ENCODE results near the gene GOLGA6A. TPM values are rescaled to one million over a fixed set of nuclear protein-coding genes. Genes with fewer than 3 reads are reported as not detected.
A peak's percentile ranks its signal among the peaks of the same experiment; 100 is the strongest.
"Not testable (repeated sequence)": the region's sequence is repeated elsewhere in the genome, so short reads cannot be mapped to it uniquely, and the experiment has no call there.

The GOLGA6A gene
- total RNA-seq, 1 donor from 2014 or later: 0.89 TPM

- DNase-seq: no peak
Observed at GRCh38 chr15:74108111-74108510, 25.8 kb upstream of the GOLGA6A start.

- DNase-seq: not testable (repeated sequence)
Observed at GRCh38 chr15:74099963-74100733, 17.8 kb upstream of the GOLGA6A start.

GRCh38 chr15:74096753-74097474, 14.6 kb upstream of the GOLGA6A start:
- not testable (repeated sequence) for DNase-seq

GRCh38 chr15:74095610-74096009, 13.3 kb upstream of the GOLGA6A start:
- not testable (repeated sequence) for DNase-seq

- not testable (repeated sequence) for DNase-seq
Observed at GRCh38 chr15:74094567-74094966, 12.2 kb upstream of the GOLGA6A start.

- not testable (repeated sequence) for DNase-seq
Observed at GRCh38 chr15:74075781-74076180, 6.6 kb downstream of the GOLGA6A start.

GRCh38 chr15:74072614-74073337, 9.6 kb downstream of the GOLGA6A start:
- not testable (repeated sequence) for DNase-seq

- not testable (repeated sequence) for DNase-seq
Observed at GRCh38 chr15:74072132-74072531, 10.2 kb downstream of the GOLGA6A start.

- DNase-seq: not testable (repeated sequence)
Observed at GRCh38 chr15:74071645-74072044, 10.7 kb downstream of the GOLGA6A start.

- not testable (repeated sequence) for DNase-seq
Observed at GRCh38 chr15:74065684-74066411, 16.5 kb downstream of the GOLGA6A start.

GRCh38 chr15:74064822-74065221, 17.5 kb downstream of the GOLGA6A start:
- not testable (repeated sequence) for DNase-seq

GRCh38 chr15:74064183-74064582, 18.2 kb downstream of the GOLGA6A start:
- not testable (repeated sequence) for DNase-seq

- not testable (repeated sequence) for DNase-seq
Observed at GRCh38 chr15:74063425-74064146, 18.8 kb downstream of the GOLGA6A start.

GRCh38 chr15:74062671-74063070, 19.7 kb downstream of the GOLGA6A start:
- DNase-seq: no peak

- DNase-seq: no peak
Observed at GRCh38 chr15:74062236-74062635, 20.1 kb downstream of the GOLGA6A start.

GRCh38 chr15:74060251-74060650, 22.1 kb downstream of the GOLGA6A start:
- no peak for DNase-seq

GRCh38 chr15:74059050-74059833, 23.1 kb downstream of the GOLGA6A start:
- not testable (repeated sequence) for DNase-seq

- DNase-seq: not testable (repeated sequence)
Observed at GRCh38 chr15:74056330-74056729, 26.0 kb downstream of the GOLGA6A start.

- no peak for DNase-seq
Observed at GRCh38 chr15:74055804-74056203, 26.5 kb downstream of the GOLGA6A start.

- peak; percentile 86 for DNase-seq
Observed at GRCh38 chr15:74053941-74054529, 28.3 kb downstream of the GOLGA6A start.

Measured in skin of body (tissue), 2 donors.